OCI-LY3 (cell line): ENCODE results near the gene ZNF514.

Experiments
- CTCF ChIP-seq: fragments of 200-600, 300-600 bp; sonication (generic); IDR thresholded peaks from 2 replicates; pipeline ENCODE4 v1.5.1; 2014; ENCODE audit warnings: antibody characterized with exemption, low read length, low read depth
- EZH2phosphoT487 ChIP-seq: fragments of 200-600 bp; shearing (Covaris generic); IDR thresholded peaks from 2 replicates; pipeline ENCODE4 v1.6.1; 2018; ENCODE audit warnings: antibody characterized with exemption, mixed run types, low read depth

GRCh38 chr2:95143838-95144237 lies 15.8 kb downstream of the ZNF514 start:
- TF ChIP-seq CTCF (no peak), EZH2phosphoT487 (no peak)
